ENCODE measurements around the gene KCTD5.

Gene KCTD5

DNA sequence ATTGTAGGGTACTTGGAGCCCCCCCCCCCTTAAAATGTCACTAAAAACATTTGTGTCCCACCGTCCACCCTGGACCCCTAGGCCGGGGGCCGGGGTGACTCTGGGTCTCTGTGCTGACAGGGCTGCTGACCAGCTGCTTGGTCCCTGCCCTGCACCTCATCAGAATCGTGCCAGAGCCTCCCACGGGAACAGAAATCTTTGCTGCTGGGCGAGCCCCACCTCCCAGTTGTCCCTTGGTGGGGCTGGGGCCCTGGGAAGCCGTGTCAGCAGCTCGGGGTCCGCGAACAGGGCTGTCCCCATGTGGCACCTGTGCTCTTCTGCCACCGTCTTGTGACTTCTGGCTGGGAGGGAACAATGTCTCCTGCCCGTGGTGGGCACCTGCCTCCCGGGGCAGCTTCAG is 18.5 kb downstream of the KCTD5 start:
- FAIRE-seq, result no peak
- TF ChIP-seq CTCF (IDR thresholded peaks at IDR 0.05; ENCODE audit: insufficient read depth, missing control alignments), result no peak

GRCh38 chr16:2701272-2701671 is 18.9 kb downstream of the KCTD5 start:
- DNase-seq (ENCODE audit: insufficient read length, low spot score), result no peak
- no peak for TF ChIP-seq CTCF (IDR thresholded peaks at IDR 0.05; ENCODE audit: insufficient read depth, missing control alignments)
- no peak for FAIRE-seq

More for the DNA sequence above, 18.5 kb downstream of the KCTD5 start:
- DNase-seq (ENCODE audit: insufficient read length, low spot score), result no peak

DNA sequence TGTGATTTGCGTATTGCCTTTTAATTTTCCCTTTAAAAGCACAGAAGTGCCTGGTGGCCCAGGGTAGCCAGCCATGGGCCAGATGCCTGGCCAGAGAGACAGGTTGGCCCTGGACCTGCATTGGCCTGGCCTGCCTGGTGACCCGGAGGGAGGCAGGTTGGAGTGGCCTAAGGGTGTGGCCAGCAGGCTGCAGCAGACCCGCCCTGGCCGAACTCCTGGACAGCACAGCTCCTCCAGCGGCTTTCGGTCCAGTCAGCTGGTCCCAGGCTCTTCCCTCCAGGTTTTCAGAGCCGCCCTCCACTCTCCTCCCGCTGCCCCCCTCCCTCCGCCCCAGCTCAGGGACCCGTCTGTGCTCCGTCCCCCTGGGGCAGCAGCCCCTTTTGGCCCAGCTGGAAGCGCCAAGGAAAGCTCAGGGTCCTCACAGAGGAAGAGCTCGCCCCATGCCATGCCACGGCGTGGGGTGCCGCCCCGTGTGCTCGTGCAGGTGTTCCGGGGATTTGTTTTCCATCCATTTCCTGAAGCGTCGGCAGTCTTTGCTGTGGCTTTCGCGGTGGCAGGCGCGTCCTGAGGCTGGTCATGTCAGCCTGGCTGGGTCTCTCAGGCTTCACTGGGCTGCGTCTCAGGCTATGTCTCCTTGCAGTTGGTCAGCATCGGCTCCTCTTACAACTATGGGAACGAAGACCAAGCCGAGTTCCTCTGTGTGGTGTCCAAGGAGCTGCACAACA is 19.6 kb downstream of the KCTD5 start:
- DNase-seq (ENCODE audit: insufficient read length, low spot score) (no peak), FAIRE-seq (no peak)
- TF ChIP-seq CTCF (IDR thresholded peaks at IDR 0.05; ENCODE audit: insufficient read depth, missing control alignments), result no peak

GRCh38 chr16:2702438-2702825 is 20.1 kb downstream of the KCTD5 start:
- no peak for DNase-seq (ENCODE audit: insufficient read length, low spot score)
- no peak for TF ChIP-seq CTCF (IDR thresholded peaks at IDR 0.05; ENCODE audit: insufficient read depth, missing control alignments)
- FAIRE-seq, result no peak

DNA sequence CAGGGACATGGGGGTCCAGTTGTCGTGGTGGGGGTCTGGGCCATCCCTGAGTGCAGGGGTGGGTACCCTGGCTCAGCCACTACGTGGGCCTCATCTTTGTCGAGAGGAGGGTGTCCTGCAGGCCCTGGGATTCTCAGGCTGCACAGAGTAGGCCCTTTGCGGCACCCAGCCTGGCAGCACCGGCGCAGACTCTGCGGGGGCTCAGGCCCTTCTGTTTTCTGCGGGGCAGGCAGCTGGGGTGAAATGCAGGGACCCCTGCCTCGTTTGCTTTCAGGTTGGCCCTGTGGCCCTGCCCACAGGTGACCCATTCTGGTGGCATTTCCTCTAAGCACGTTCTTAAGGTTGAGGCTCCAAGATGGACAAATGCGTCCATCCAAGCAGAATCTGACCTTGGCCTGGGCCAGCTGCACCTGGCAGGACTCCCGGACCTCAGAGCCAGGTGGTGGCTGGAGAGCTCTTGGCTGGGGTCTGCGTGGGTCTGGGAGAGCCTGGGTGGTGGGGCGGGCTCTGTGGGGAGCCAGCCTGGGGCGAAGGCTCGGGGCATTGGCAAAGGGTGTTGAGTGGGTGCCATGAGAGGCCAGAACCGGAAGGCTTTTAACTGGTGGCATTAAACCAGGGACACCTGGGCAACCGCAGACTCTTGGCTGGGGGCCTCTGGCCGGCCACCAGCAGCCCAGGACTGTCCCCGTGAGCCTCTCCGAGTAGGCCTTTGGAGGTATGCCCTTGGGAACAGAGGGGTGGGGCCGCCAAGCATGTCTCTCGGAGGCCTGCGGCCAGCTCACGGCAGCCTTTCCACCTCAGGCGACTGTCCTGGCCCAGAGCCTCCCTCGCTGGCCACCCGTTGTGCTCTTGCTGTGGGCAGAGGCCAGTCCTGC is 20.8 kb downstream of the KCTD5 start:
- no peak for FAIRE-seq
- DNase-seq (ENCODE audit: insufficient read length, low spot score), result no peak
- TF ChIP-seq CTCF (IDR thresholded peaks at IDR 0.05; ENCODE audit: insufficient read depth, missing control alignments), result no peak

- no peak for DNase-seq (ENCODE audit: insufficient read length, low spot score)
- no peak for TF ChIP-seq CTCF (IDR thresholded peaks at IDR 0.05; ENCODE audit: insufficient read depth, missing control alignments)
- no peak for FAIRE-seq
These were observed 22.1 kb downstream of the KCTD5 start for GRCh38 chr16:2704166-2704982.
